Activated naive CD4-positive, alpha-beta T cell treated with anti-CD3 and anti-CD28 coated beads, Interleukin-2, amount 10 ng/mL, durations not matched to agents 7 days and 5 days (primary cell): ENCODE measurements around the gene SGPL1.

Experiments
- CTCF ChIA-PET: fragments of 350-600 bp; sonication (Branson Sonifier 250); formaldehyde crosslinking; loops from one replicate; lab custom pipeline; 2021; ENCODE audit warnings: antibody characterized with exemption; lab: Charles Lee
- DNase-seq: peaks from one replicate; pipeline ENCODE4 v3.0.0-alpha.2; 2020
- H3K27ac Mint-ChIP-seq: one replicate; pipeline ENCODE4 v1.8.0; 2021; ENCODE audit warnings: mild to moderate bottlenecking, moderate library complexity, mixed read lengths
- H3K27me3 Mint-ChIP-seq: one replicate; pipeline ENCODE4 v1.8.0; 2021; ENCODE audit warnings: mild to moderate bottlenecking, mixed read lengths
- H3K36me3 Mint-ChIP-seq: one replicate; pipeline ENCODE4 v1.8.0; 2021; ENCODE audit warnings: mixed read lengths
- H3K4me1 Mint-ChIP-seq: one replicate; pipeline ENCODE4 v1.8.0; 2021; ENCODE audit warnings: mixed read lengths
- H3K4me3 Mint-ChIP-seq: one replicate; pipeline ENCODE4 v1.8.0; 2021; ENCODE audit warnings: mild to moderate bottlenecking, moderate library complexity, mixed read lengths
- H3K9me3 Mint-ChIP-seq: one replicate; pipeline ENCODE4 v1.8.0; 2021; ENCODE audit warnings: mixed read lengths

Gene SGPL1

GRCh38 chr10:70925377-70926225, 109.9 kb downstream of the SGPL1 start:
- CTCF ChIA-PET = interaction anchor here (0.7 to 4.6 kb wide), 19 partner anchors 11 to 358 kb away, joined by 3 to 22 read pairs (median 4); no protein-coding TSS in a partner anchor
- peak; percentile 64 for DNase-seq
- H3K27ac Mint-ChIP-seq = no peak overlapping the region

GRCh38 chr10:70926226-70927000, 110.7 kb downstream of the SGPL1 start:
- Mint-ChIP-seq H3K9me3 (no peaks in the 10 kb centered on the region), H3K27ac (no peak overlapping the region), H3K36me3 (no peaks in the 10 kb centered on the region), H3K27me3 (peaks cover 18% of the 10 kb centered on the region), H3K4me1 (peaks cover 4% of the 10 kb centered on the region), H3K4me3 (no peak overlapping the region)
- CTCF ChIA-PET = interaction anchor here (0.9 to 4.6 kb wide), 15 partner anchors 11 to 357 kb away, joined by 3 to 22 read pairs (median 6); no protein-coding TSS in a partner anchor
- no peak for DNase-seq

More at GRCh38 chr10:70925377-70926225, 109.9 kb downstream of the SGPL1 start:
- peaks cover 4% of the 10 kb centered on the region for H3K4me1 Mint-ChIP-seq
- no peaks in the 10 kb centered on the region for H3K36me3 Mint-ChIP-seq
- no peaks in the 10 kb centered on the region for H3K9me3 Mint-ChIP-seq
- H3K4me3 Mint-ChIP-seq = no peak overlapping the region
- H3K27me3 Mint-ChIP-seq = peaks cover 15% of the 10 kb centered on the region

DNA sequence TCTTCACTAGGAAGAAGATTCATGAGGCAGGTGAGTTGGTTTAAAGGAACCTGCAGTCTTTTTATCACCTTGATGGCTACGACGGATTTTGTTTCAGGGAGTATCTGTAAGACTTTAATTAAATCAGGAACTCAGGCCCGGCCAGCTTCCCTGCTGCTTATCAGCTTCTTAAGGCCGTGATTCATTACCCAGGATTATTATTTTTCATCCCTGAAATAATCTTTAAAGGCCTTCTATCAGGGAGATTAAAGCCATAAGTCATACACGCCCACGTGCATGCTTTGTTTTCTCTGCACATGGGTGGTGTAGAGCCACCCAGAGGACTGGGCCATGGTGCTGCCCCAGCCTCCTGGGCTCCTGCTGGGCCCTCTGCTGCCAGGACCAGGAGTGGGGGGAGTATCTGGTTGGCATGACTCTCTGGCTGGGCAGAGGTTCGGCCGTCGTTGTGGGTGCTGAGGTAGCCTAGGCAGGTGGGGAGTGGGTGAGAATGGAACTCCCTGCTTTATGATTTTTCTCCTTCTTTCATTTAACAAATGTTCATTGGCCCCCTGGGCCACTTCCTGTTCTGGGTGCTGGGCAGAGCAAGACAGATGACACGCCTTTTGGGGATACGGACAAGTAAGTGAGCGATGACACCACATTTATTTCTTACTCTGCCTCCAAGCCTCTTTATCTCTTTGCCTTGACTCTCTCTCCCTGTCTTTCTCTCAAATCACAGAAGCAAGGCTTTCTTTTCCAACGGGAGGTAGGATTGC, 111.6 kb downstream of the SGPL1 start:
- no peak overlapping the region for H3K27ac Mint-ChIP-seq
- peaks cover 16% of the 10 kb centered on the region for H3K27me3 Mint-ChIP-seq
- CTCF ChIA-PET = interaction anchor here (1.1 to 4.3 kb wide), 7 partner anchors 10 to 357 kb away, joined by 3 to 22 read pairs (median 6); no protein-coding TSS in a partner anchor
- H3K4me1 Mint-ChIP-seq = peaks cover 4% of the 10 kb centered on the region
- no peaks in the 10 kb centered on the region for H3K9me3 Mint-ChIP-seq
- H3K36me3 Mint-ChIP-seq = no peaks in the 10 kb centered on the region
- no peak overlapping the region for H3K4me3 Mint-ChIP-seq
- no peak for DNase-seq

DNA sequence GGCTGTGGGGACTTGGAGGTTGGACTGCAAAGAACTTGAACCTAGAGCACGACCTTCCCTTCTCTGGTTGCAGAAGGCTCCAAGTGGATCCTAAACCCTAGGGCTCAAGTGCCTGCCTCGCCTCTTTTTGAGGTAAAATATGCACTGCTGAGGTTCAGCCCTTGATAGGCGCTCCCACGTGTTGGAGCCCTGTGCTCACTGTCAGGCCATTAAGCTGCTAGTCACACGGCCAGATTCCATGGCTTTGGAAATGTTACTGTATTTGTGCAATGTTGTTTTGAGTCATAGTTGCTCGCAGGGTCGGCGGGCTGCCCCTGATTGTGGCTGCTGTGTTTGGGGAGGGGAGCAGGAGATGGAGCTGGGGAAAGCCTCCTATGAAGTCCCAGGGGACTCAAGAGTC, 112.4 kb downstream of the SGPL1 start:
- Mint-ChIP-seq H3K4me3 (no peak overlapping the region), H3K27me3 (peaks cover 16% of the 10 kb centered on the region), H3K27ac (no peak overlapping the region), H3K4me1 (peaks cover 4% of the 10 kb centered on the region), H3K36me3 (no peaks in the 10 kb centered on the region), H3K9me3 (no peaks in the 10 kb centered on the region)
- DNase-seq = no peak
- CTCF ChIA-PET = interaction anchor here (1.2 kb wide), 1 partner anchor 281 kb away, joined by 3 read pairs; no protein-coding TSS in a partner anchor

DNA sequence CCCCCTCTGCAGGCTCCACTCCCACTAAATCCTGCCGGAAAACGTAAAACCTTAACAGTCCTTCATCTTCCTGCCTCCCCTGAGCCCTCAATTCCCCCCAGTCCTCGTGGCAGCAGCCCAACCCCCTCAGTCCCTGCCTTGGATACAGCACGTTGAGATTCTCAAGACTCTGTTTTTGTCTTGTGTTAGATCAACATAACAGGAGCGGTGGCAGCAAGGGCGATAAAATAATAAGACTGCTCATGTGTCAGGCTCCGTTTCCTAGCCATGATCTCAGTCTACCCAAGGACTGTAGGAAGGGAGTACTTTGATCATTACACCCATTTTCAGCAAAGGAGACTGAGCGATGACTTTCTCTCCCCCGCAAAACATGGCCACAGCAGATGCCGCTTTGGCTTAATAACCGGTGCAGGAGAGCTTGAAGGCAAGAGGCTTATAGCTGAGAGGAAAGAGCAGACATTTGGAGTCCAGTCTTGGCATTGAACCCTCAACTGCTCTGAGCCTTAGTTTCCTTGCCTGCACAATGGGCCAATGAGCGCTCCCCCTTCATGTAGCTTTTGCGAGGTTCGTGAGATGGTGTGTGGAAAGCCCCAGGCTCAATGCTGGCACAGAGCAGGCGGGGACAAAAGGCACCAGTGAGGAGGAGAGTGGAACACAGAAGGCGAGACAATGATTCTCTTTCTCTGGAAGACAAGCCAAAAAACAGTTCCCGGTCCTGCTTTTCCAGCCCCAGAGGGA, 114.7 kb downstream of the SGPL1 start:
- H3K4me3 Mint-ChIP-seq = no peak overlapping the region
- no peak for DNase-seq
- CTCF ChIA-PET = no interaction called here
- peaks cover 7% of the 10 kb centered on the region for H3K27me3 Mint-ChIP-seq
- H3K27ac Mint-ChIP-seq = no peak overlapping the region
- H3K36me3 Mint-ChIP-seq = no peaks in the 10 kb centered on the region
- H3K9me3 Mint-ChIP-seq = no peaks in the 10 kb centered on the region
- peaks cover under 1% of the 10 kb centered on the region for H3K4me1 Mint-ChIP-seq
